NCI-H748 (cell line): Measurements from ENCODE around the gene TTLL11.
A peak's percentile ranks its signal among the peaks of the same experiment; 100 is the strongest.

Experiments
- DNase-seq: peaks from one replicate; lab custom pipeline; 2025; ENCODE audit not compliant: unreplicated experiment; lab: John Stamatoyannopoulos, UW

TTLL11 gene

DNA sequence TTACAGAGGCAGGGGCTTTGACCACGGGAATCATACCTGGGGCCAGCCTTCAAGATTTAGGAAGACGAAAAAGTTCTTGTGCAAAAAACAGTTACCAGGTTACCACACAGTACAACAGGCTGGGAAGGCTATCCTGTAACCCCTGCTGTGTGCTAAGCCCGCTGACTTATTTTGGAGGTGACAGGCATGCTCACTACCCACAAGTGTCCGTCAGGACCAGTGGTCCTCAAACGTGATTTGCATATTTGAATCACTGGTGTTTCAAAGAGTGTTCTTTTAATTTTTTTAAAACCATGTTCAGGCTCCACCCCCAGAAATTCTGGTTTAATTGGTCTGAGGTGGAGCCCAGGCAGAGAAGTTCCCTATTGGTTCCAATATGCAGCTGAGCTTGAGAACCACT lies 146.6 kb downstream of the TTLL11 start:
- no peak for DNase-seq

DNA sequence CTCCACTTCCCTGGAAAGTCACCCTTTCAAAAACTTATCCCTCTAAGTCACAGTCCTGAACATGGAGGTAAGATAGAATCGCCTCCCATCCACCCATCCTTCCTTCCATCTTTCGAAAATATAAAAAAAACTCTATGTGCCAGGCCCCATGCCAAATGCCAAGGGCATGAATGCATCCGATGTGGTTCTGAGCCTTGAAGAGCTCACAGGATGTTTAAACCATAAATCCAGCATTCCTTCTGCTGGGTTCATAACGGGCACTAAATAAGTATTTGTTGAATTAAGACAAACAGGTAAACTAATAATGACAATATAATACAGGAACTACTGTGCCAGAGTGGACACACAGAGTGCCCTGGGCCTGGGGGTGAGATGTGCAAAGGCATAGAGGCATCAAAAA lies 147.3 kb downstream of the TTLL11 start:
- no peak for DNase-seq

DNA sequence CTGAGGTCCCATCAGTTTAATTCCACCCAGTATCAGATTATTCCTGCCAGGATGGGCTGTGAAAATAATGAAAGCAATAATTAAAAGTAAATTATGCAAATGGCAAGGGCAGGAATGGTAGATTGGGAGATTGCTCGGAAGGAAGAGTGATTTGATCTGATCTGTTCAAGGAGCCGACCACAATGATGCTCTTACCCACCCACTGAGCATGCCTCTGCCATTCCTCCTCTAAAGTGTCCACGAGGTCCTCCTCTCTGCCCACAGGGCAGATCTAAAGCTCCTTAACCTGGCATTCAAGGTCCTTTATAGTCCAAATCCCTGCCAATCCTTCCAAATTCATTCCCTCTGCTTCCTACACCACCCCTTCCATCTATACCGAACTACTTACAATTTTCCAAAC lies 147.8 kb downstream of the TTLL11 start:
- DNase-seq = no peak

DNA sequence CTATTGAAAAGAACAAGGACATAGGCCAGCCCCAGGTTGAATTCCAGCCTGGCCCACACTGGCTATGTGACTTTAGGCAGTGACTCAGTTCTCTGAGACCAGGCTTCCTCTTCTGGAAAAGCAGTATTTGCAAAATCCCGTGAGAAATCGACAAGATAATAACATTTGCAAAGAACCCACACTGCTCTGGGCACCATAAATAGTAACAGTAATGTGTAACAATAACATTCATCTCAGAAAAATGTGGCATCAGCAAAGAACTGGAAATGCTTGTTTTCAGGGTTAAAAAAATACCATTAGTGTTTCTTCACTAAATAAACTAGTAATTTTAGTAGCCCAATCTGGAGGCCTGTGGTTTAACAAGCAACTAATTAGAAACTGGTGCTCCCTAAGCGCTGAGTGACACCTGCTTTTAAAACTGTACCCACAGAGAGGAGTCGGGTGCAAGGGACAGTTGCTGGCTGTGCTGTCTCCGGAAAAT lies 148.4 kb downstream of the TTLL11 start:
- no peak for DNase-seq

DNA sequence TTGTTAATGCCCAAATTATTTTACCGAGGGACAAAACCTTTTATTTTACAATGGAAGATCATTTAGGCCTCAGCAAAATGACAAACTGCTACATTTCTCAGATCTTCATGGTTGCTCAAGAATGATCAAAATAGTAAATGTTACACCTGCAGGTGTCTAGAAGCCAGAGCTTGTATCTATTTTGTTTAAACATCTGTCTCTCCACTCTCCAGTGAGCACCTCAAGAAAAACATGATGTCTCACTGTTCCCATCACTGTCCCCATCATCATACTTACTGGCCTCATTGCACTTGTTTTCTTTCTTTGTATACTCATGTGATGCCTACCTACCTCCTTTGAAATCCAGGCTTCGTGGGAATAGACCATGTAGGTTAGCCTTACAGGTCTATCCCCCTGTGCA lies 149.6 kb downstream of the TTLL11 start:
- DNase-seq = no peak

DNA sequence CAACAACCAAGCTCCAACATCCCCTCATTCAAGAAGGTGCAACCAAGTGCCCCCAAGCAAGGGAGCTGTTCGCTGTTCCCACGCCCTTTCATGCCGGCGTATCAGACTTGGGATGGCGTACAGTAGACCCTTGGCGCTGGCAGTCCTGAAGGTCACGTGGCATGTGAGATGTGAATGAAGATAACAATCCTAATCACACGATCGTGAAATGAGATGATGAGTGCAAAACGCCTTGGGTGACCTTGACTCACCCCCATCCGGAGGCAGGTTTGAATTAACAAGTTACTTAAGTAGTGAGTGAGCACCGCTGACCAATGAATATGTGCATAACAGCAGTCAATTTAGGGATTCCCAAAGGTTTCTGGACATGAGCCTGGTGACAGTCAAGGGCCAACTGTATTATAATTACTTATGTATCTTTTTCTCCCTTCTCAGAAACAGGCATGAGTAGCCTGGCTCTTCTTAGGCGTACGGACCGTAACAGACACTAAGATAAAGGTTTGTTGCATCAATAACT lies 150.2 kb downstream of the TTLL11 start:
- no peak for DNase-seq

DNA sequence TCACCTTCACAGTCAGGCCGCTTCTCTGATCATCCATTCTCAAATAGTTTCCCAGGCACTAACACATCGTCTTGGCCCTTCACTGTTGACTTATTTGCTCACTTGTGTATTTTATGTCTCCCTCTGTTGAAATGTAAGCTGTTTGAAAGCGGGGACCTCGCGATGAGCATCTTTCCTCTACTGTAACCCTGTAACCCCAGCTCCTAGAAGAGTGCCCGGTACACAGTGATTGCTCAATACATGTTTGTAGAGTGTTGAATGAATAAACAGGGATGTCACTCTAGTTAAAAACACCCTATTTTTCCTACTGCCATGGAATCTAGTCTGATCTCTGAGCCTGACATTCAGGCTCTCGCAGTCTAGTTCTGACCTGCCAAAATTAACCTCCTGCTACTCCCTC lies 150.8 kb downstream of the TTLL11 start:
- no peak for DNase-seq

DNA sequence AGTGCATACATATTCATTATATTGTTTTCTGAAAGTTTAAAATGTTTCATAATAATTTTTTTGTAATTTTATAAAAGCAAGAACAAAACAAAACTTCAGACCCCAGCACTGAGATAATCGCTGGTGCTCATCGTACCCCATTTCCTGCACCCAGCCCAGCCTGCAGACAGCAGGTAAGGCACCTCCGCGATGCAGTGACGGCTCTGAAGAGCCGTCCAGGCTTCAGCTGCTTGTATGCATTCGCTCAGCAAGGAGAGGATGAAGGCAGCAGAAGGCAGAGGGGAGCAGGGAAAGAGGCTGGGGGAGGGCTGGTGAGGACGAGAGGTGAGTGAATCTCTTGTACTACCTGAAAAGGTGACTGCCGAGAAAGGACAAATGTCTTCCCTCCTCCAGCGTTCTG lies 153.5 kb downstream of the TTLL11 start:
- no peak for DNase-seq

DNA sequence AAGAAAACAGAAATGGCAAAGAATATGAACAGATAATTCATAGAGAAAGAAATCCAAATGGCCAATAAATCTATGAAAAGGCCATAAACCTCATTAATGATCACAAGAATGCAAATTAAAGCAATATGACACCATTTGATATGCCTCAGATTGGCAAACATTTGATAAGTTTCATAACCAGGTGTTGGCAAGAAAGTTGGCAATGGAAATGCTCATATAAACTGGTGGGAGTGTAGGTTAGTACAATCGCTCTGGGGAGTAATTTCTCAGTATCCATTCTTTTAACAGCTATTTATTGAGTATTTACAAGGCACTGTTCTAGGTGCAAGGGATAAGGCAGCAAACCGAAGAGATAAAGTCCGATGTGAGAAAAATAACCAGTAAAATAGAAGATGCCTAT lies 154.5 kb downstream of the TTLL11 start:
- DNase-seq = no peak

DNA sequence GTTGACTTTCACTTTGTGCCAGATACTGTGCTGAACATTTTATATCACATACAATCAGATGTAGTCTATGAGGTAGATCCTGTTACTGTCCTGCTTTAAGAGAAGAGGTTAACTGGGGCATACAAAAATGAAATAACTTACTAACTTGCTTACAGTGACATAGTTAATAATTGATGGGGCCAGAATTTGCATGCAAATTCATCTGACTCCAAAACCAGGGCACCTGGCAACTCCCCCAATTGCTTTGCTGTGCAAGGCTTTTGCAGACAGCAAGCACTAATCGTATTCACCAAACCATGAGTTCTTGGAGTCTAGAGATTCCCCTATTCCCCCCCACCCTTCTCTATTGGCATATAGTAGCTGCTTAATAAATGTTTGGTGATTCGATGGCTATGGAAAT lies 155.9 kb downstream of the TTLL11 start:
- no peak for DNase-seq

DNA sequence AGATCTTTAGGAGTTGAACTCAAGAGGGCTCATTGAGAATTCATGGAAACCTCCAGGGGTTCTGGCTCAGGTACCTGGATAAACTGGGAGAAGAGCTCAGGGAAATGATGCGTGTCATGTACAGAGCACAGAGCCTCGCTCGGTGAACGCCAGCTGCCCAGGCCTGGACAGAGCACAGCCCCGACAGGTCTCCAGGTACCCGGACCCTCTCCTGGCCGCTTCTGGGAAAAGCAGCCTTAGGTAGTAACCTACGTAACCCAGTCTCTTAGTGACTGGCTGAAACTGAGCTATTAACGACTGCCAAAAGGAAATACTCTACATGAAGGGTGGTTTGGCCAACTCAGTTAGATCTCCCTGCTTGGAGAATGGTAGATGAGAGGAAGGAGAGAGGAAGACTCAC lies 157.4 kb downstream of the TTLL11 start:
- no peak for DNase-seq

DNA sequence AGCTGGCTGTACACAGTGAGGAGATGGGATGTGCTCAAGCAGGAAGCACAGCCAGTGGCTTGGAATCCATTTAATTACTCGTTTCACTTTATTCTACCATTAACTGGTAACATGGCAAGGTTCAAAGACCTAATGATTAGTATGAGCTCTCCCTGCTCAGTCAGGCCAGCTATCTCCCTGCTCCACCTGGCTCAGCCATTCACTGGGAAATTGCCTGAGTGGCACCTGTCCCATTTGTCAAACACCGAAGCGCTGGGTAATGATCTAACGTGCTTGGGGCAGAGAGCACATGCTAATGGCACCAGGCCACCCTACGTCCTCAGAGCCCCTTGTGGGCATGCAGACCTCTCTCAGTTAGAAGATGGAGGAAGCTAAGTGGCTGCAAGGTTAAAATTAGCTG lies 162.2 kb downstream of the TTLL11 start:
- no peak for DNase-seq

DNA sequence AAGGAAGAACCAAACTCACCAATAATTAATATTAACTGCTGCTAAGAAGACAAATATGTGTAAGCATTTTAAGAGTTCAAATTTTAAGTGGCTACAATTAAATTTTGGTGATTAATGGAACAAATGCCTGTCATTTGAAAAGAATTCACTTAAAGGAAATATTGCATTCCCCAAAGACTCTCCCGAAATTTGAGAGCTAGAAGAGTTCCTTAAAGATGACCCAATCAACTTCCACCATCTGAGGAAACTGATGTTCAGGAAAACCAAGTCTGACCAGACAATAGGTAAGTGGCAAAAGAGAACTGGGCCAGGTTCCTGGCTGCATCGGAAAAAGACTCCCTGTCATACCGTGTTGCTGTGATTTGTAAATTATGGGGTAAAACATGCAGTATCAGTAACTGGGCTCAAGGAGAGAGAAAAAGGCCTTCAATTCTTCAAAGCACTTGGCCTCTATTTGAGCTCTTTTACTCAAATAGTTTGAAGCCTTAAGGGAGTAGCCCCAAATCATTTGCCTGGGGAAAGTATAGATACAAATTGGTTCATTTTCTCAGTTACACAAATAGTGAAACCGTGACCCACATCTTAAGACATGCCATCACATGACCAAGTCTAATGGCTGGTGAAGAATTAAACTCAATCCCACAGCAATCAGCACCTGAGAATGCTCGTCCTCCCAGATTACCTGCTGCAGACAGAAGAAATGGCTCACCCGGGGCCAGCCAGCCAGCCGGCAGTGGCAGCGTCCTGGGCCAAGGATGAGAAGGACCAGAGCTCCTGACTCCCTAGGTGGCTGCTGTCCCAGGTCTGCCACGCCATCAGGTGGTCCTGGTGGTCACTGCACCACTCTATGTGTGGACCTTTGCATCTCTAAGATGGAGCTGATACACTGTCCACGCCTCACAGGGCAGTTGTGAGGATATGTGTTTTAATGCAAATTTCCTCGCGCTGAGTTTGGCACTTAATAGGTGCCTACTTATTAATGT lies 162.9 kb downstream of the TTLL11 start:
- peak; percentile 14 for DNase-seq

DNA sequence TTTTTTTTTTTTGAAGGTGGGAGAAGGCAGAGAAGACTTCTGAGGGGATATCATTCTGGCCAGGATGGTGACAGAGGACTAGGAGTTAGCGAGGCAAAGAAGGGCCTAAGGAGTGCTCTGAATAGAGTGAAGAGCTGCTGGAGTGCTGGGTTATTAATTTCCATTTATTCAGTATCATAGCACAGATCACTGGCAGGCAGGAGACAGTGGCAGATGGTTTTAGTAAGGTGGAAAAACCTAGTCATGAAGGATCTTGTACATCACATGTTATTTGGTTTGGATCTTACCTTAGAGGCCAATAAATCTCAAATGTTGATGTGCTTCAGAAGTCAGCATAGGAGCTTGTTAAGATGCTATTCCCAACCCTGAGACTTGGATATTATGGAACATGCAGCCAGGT lies 165.5 kb downstream of the TTLL11 start:
- no peak for DNase-seq

DNA sequence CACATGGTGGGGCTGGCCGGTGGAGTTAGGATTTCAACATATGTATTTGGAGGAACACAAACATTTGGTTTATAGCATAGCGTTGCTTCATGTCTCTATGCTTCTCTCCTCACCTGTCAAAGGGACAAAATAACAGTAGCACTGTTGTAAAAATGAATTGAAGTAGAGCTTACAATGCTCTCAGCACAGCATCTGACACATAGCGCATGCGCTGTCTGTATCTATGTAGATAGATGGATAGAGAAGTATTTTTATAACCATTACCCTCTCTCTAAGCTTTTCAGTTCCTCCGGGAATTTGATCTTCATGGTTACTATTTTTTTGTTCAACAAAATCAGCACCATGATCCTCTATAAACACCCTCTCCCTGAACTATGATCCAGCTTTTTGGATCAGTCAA lies 166.0 kb downstream of the TTLL11 start:
- no peak for DNase-seq

DNA sequence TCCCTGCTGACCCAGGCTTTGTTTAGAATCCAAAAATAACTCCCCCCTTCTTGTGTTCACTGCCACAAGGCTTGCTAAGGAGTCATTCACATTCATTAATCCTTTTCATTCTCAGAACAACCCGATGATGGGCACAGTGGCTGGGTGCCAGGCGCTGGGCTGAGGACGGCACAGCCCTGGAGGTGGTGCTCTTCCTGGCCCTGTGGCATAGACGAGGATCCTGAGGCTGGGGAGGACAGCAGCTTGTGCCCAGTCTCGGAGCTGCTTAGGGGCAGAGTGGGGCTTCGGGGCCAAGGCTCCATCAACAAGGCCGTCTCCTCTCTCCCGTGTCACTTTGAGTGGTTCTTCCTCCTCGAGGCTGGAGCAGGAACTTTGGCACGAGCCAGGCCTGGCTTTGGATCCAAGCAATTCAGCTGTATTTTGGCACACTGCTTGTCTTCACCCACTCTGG lies 166.7 kb downstream of the TTLL11 start:
- no peak for DNase-seq

DNA sequence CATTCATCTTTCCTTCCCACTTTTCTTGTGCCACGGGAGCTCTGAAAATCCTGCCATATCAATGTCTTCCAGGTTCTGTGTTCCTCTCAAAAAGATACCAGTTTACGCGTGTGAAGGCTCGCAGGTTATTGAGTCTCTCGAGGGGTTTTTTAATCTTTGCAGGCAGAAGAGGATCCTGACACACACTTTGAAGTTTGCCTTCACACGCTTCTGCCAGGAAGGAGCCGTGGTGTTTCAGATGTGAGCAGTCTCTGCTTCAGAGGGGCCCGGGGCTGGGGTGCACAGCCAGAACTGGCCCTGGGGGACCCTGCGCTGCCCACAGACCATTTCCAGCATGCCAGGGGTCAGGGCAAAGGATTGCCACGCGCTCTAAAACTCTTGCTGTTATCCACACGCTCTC lies 167.2 kb downstream of the TTLL11 start:
- no peak for DNase-seq

DNA sequence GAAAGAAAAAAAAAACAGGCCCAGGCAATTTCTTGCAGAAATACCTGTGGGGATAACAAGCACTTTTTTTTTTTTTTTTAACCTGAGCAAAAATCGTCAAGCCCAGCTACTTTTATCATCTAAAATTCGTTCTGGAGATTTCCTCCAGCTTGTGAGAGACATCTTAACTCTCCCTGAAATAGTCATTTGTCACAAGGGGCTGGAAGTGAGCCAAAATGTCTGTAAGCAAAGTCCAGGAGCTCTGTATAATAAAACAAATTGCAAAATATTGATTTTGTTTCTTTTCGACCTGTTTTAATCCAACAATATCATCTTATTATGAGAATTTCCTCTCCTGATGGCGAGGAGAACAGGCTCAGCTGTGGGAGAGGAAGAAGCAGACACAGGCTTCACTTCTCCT lies 168.4 kb downstream of the TTLL11 start:
- DNase-seq = no peak

DNA sequence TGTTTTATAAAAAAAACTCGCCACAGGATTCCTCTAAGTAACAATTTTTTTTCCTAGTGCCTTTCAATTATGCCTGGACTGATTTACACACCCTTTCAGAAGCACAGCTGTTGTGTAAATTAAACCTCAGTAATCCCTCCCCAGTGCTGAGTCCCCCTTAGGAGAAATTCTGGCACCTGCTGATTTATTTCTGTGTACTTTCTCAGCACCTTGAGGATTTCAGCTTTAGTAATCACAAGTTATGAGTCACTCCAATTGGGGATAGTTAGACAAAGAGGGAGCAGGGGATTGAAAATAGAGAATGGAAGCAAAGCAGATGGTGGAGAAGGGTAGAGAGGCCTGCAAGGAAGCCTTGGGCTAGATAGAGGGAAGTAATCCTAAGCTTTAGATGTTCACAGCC lies 171.7 kb downstream of the TTLL11 start:
- DNase-seq = no peak

DNA sequence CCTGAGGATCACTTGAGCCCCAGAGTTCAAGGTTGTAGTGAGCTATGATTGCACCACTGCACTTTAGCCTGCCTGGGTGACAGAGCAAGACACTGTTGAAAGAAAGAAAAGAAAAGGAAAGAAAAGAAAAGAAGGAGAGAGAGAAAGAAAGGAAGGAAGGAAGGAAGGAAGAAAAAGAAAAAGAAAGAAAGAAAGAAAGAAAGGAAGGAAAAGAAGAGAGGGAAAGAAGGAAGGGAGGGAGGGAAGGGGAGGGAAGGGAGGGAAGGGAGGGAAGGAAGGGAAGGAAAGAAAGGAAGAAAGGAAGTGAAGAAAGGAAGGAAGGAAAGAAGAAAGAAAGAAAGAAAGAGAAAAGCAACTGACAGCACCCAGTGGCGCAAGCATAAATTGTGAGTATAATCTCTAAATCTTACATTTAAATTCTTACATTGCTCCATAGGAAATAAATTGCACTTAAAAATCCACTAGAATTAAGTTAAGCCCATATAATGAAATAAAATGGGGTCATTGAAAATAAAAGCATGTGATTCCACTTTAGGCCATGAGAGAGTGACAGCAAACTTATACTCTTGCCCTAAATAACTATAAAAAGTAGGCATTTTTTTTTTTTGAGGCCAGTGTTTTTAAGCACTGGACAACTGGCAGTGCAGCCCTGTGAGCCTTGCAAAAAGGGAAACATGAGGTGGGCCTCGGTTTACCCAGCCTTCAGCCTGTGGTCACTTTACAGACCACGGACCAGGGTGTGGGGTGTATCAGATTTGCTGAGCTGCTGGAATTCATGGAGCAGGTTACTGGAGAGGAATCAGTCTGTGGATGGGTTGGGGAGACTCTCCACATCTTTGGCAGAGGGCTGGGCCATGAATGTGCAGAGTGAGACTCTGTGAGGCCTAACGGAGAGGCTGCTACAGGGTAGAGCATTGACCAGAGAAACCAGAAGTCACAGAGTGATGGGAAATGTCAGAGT lies 175.5 kb downstream of the TTLL11 start:
- no peak for DNase-seq

DNA sequence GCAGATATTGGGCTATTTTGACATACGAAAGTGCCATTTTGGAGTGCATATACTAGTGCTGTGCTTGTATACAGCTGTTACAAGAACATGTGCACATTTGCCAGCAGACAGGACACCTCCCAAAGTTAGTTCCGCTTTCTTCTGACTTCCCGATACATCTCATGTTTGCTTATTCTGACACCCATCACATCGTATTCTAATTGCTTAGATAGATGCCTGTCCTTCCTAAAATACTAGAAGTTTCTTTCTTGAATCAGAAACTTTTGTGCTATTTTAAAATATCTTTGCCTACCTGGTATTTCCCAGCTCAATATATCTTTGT lies 177.8 kb downstream of the TTLL11 start:
- no peak for DNase-seq
